Muscle layer of duodenum (tissue), 2 donors: ENCODE measurements around the gene PLPPR1.

ENCODE experiments used
- H3K27ac ChIP-seq: one replicate; pipeline ENCODE4 v1.7.0; 2013; ENCODE audit warnings: mild to moderate bottlenecking, low read length
- H3K27me3 ChIP-seq: one replicate; pipeline ENCODE4 v1.7.0; 2013; ENCODE audit warnings: low read depth, mild to moderate bottlenecking, control low read depth, low read length
- H3K36me3 ChIP-seq, 2 donors: one replicate each; pipeline ENCODE4 v1.7.0; 2013; ENCODE audit warnings: low read length in 2 of 2, control low read depth in 1 of 2, mild to moderate bottlenecking in 1 of 2; ENCODE audit not compliant: insufficient read depth in 2 of 2, control insufficient read depth in 1 of 2
- H3K4me1 ChIP-seq, 2 donors: one replicate each; pipeline ENCODE4 v1.7.0; 2013; ENCODE audit warnings: low read length in 2 of 2, mild to moderate bottlenecking in 2 of 2, control low read depth in 1 of 2, moderate library complexity in 1 of 2; ENCODE audit not compliant: insufficient read depth in 2 of 2, control insufficient read depth in 1 of 2
- H3K4me3 ChIP-seq, 2 donors: one replicate each; pipeline ENCODE4 v1.7.0; 2013; ENCODE audit warnings: low read length in 2 of 2, low read depth in 1 of 2, mild to moderate bottlenecking in 1 of 2
- H3K9me3 ChIP-seq, 2 donors: one replicate each; pipeline ENCODE4 v1.7.0; 2013; ENCODE audit warnings: low read length in 2 of 2, control low read depth in 1 of 2, mild to moderate bottlenecking in 1 of 2; ENCODE audit not compliant: control insufficient read depth in 1 of 2
- donor health status: healthy.

The PLPPR1 gene

DNA sequence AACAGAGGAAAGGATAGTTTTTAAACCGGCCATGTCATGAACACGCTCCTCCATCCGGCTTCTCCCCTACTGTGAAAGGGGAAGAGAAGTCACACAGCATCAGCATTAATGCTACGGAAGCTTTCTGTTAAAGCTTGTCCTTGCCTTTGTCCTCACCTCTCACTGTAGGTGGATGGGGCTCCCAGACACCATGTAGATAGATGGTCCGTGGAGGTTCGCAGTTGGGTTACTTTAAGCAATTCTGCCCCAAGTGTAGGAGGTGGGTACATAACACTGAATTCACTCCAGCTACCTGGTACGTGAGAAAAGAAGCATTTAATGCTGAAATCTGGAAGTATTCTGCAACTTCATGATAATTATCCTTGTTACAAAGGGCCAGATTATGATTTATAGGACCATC lies 190.5 kb downstream of the PLPPR1 start:
- Histone ChIP-seq H3K27me3 (no peaks in the 10 kb centered on the region), H3K27ac (no peak overlapping the region), H3K4me1 (no peaks in the 10 kb centered on the region), H3K9me3 (no peaks in the 10 kb centered on the region), H3K36me3 (no peaks in the 10 kb centered on the region), H3K4me3 (no peak overlapping the region)

DNA sequence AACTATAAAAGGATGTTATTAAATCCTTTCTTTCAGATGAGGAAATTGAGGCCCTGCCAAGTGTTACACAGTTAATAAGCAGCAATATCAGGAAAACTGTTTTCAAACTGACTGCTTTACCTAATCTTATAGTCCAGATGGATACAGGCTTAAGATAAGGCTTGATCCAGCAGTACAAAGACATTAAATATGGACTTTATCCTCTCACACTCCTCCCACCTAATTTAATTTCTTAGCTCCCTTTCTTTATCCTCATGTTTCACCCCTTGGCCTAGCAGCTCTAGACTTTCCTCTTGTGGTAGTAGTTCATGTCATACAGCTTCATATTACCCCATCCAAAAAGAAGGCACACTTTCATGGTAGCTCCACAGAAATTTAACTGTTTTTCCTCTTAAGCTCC lies 191.8 kb downstream of the PLPPR1 start:
- Histone ChIP-seq H3K36me3 (no peaks in the 10 kb centered on the region), H3K27me3 (no peaks in the 10 kb centered on the region), H3K4me3 (no peak overlapping the region), H3K27ac (no peak overlapping the region), H3K4me1 (no peaks in the 10 kb centered on the region), H3K9me3 (no peaks in the 10 kb centered on the region)

DNA sequence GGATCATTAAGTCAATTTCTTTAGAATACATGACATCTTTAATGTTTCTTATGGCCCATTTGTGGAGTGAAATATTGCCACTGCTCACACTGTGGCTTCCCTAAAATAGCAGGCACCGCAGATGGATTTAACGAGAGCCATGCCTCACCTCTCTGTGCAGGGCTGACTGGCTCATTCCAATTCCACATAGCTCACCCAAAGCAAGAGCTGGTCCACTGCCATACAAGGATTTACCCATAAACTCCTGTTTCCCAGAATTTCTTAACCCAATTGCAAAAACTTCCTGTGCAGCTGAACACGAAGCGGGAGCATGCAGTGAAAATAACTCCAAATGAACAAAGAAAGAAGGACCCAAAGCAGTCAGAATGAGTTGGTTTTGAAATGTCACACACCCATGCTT lies 196.7 kb downstream of the PLPPR1 start:
- Histone ChIP-seq H3K27ac (no peak overlapping the region), H3K27me3 (no peaks in the 10 kb centered on the region), H3K4me3 (no peak overlapping the region), H3K4me1 (no peaks in the 10 kb centered on the region), H3K9me3 (no peaks in the 10 kb centered on the region), H3K36me3 (no peaks in the 10 kb centered on the region)

DNA sequence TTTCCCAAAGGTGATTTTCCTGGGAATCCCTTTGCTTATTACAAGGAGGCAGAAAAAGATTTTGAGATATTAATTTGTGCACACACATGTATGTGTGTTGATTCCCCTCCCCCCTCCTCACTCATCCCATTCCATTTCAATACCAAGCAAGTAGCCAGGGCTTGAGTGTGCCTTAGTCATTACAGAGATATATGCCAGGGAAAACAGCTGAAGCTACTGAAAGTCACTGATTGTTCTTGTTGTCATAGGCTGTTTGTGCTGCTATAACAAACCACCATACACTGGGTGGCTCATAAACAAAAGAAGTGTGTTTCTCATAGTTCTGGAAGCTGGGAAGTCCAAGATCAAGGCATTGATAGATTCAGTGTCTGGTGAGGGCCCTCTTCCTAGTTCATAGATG lies 197.6 kb downstream of the PLPPR1 start:
- Histone ChIP-seq H3K4me3 (no peak overlapping the region), H3K27me3 (no peaks in the 10 kb centered on the region), H3K36me3 (no peaks in the 10 kb centered on the region), H3K9me3 (no peaks in the 10 kb centered on the region), H3K4me1 (no peaks in the 10 kb centered on the region), H3K27ac (no peak overlapping the region)

DNA sequence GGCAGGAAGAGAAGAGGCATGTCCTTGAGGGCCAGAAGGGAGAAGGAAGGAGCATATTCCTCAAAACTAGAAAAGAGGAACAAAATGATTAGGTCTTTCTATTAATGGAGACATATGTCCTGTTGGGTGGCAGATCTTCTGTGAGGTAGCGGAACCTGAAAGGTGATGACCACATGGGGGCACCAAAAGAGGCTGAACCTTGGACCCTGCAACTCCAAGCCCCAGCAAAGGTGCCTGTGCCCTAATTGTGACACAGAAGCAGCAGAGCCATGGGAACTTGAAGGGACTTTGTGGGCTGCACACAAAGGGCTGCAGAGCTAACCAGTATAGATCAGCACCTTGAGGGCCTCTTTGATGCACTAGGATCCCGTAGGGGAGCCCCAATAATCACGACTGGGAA lies 198.3 kb downstream of the PLPPR1 start:
- Histone ChIP-seq H3K4me1 (no peaks in the 10 kb centered on the region), H3K27me3 (no peaks in the 10 kb centered on the region), H3K27ac (no peak overlapping the region), H3K9me3 (no peaks in the 10 kb centered on the region), H3K4me3 (no peak overlapping the region), H3K36me3 (no peaks in the 10 kb centered on the region)

DNA sequence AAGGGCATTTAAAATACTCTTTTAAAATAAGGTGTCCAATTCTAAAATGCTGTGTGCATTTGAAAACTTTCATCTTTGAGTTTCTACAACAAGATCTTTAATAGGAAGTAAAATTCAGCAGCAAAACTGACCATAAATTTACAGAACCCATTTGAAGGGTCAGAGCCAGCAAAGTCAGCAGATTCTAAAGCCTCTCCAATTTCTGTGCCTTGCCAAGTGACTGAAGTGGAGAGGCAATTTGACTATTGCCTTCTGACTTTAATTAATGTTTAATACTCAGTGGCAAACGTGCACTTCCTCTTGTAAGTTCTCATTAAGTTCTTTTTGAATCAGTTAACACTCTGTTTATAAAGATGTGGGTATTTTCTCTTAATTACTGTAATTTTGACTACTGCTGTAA lies 201.1 kb downstream of the PLPPR1 start:
- no peaks in the 10 kb centered on the region for H3K36me3 ChIP-seq
- no peak overlapping the region for H3K4me3 ChIP-seq
- H3K9me3 ChIP-seq, result no peaks in the 10 kb centered on the region
- H3K4me1 ChIP-seq, result no peaks in the 10 kb centered on the region
- H3K27me3 ChIP-seq, result no peaks in the 10 kb centered on the region
- no peak overlapping the region for H3K27ac ChIP-seq

DNA sequence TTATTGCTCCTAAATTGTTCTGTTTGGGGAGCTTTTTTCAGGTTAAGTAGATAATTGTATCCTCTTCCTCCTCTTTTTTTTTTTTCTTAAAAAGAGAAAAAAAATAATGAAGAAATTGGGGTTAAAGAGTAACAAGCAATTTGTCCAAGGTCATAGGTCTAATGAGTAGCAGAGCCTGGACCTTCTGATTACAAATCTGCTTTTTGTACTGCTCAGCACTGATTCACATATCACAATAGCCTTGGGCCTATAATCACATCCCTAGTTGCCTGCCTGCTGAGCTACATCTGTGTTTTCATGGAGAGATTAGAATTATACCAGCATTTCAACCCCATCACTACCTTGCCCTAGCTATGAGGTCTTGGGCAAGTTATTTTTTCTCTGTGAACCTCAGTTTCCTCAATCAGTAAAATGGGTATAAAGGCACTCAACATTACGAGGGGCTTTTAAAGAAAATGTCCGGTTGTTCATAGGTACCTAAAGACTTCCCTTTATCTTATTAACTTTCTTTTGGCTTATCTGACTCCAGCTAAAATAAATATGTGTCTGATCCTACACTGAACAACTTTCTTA lies 204.0 kb downstream of the PLPPR1 start:
- Histone ChIP-seq H3K9me3 (no peaks in the 10 kb centered on the region), H3K27me3 (no peaks in the 10 kb centered on the region), H3K4me1 (no peaks in the 10 kb centered on the region), H3K27ac (no peak overlapping the region), H3K36me3 (no peaks in the 10 kb centered on the region), H3K4me3 (no peak overlapping the region)

DNA sequence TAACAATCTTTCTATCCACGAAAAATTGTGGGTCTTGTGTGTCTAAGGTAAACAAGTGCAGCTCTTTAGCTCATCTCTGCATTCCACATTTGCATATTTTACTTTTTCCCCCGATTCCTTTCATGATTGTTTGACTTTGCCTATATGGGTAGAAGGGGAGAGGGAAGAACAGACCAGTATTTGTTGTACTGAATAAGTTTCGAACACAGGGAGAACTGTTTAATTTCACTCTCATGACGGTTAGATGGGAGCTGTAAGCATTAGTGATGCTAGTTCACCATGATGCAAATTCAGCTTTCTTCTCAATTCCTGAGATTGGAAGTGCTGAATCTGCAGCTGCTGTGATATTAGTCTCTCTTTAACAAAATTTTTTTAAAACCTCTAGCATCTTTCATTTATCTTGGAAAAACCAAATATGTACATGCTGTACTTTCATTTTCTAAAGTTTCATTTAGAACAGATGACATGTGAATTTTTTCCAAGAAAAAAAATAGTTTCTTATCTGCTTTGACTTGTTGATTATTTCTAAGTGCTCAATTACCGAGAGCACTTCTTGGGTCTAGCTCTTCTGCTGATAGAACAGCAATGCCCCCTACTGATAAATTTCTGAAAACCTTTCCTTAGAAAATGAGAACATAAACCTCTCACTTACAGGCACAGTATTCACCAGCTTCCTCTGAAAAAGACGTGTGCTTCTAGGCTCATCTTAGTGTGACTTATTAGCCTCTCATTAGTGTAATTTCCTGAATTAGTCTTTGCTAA lies 206.8 kb downstream of the PLPPR1 start:
- no peaks in the 10 kb centered on the region for H3K36me3 ChIP-seq
- H3K27me3 ChIP-seq, result no peaks in the 10 kb centered on the region
- H3K9me3 ChIP-seq, result no peaks in the 10 kb centered on the region
- H3K4me1 ChIP-seq, result no peaks in the 10 kb centered on the region
- no peak overlapping the region for H3K4me3 ChIP-seq
- H3K27ac ChIP-seq, result no peak overlapping the region

DNA sequence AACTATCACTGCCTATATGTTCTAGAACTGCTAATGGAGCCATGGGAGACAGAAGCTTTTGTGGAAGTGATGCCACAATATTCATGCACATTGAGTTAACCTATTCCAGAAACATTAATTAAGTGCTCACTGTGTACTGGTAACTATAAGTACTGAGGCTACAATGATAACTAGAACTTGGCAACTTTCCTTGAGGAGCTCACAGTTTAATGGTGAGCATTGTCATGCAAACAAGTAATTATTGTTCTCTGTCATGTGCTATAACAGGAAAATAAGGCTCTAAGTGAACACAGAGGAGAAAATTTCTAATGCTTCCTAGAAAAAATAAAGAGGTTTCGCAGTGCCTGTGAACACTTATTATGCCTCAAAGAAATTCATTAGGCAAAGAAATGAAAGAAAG lies 214.1 kb downstream of the PLPPR1 start:
- Histone ChIP-seq H3K27ac (no peak overlapping the region), H3K9me3 (no peaks in the 10 kb centered on the region), H3K36me3 (no peaks in the 10 kb centered on the region), H3K4me3 (no peak overlapping the region), H3K4me1 (no peaks in the 10 kb centered on the region), H3K27me3 (no peaks in the 10 kb centered on the region)

DNA sequence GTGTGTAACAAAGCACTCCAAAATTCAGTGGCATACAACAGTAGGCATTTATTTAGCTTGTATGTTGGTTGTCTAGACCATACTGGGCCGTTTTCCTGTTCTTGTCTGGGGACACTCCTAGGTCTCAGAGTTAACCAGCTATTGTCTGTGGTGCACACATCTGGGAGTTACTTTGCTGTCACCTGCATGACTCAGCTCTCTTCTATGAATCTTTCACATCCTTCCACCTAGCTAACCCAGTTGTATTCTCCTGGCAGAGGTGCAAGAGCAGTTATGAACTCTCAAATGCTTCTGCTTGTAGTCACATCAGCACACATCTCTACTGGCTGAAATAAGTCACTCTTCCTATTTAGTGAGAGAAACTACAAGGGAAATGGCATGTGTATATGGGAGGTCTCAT lies 218.2 kb downstream of the PLPPR1 start:
- Histone ChIP-seq H3K27ac (no peak overlapping the region), H3K27me3 (no peaks in the 10 kb centered on the region), H3K4me3 (no peak overlapping the region), H3K36me3 (no peaks in the 10 kb centered on the region), H3K9me3 (no peaks in the 10 kb centered on the region), H3K4me1 (no peaks in the 10 kb centered on the region)

DNA sequence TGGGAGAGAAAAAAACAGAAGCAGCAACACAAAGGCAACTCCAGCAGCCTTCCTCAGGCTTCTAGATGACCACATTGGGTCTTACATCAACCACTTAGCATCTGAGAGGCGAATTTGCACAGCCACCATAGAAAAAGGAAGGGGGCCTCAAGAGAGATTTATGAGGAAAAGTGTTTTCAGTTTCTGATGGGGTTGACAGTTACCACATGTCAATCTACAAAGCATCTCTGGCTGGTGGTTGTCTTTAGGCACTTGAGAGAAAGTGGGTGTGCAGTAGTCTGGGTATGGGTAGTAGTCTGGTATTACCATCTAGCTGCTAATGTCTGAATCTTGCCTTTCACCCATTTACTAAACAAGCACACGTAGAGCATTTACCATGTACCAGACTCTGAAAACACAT lies 218.8 kb downstream of the PLPPR1 start:
- Histone ChIP-seq H3K4me1 (no peaks in the 10 kb centered on the region), H3K36me3 (no peaks in the 10 kb centered on the region), H3K27ac (no peak overlapping the region), H3K27me3 (no peaks in the 10 kb centered on the region), H3K4me3 (no peak overlapping the region), H3K9me3 (no peaks in the 10 kb centered on the region)
